Heart left ventricle (tissue), 16 donors: Measurements from ENCODE around the gene LUC7L. TPM values are rescaled to one million over a fixed set of nuclear protein-coding genes. Genes with fewer than 3 reads are reported as not detected.

Experiments
- ATAC-seq, 4 donors: fragments of 200-7000 bp; cut with Tn5 transposase; one replicate each; pipeline ENCODE4 v1.9.1; 2020 to 2022; ENCODE audit warnings: moderate library complexity in 4 of 4, mild to moderate bottlenecking in 3 of 4, moderate number of reproducible peaks in 1 of 4
- DNase-seq, 5 donors: peaks; one replicate each; pipeline ENCODE4 v3.0.0-alpha.2; 2020
- H3K27ac ChIP-seq, 12 donors: fragments of 200-600 bp; sonication (generic) in 4 of 12; one replicate each; pipeline versions ENCODE4 v1.5.0 to v1.8.0; 2016 to 2022; ENCODE audit warnings: mild to moderate bottlenecking in 2 of 12
- H3K27me3 ChIP-seq, 9 donors: fragments of 200-600 bp; sonication (generic) in 2 of 9; one replicate each; pipeline versions ENCODE4 v1.5.1 to v1.8.0; 2016 to 2022; ENCODE audit warnings: mild to moderate bottlenecking in 3 of 9
- H3K36me3 ChIP-seq, 9 donors: fragments of 200-600 bp; sonication (generic) in 2 of 9; one replicate each; pipeline versions ENCODE4 v1.5.0 to v1.8.0; 2018 to 2022; ENCODE audit warnings: mild to moderate bottlenecking in 2 of 9
- H3K4me1 ChIP-seq, 12 donors: fragments of 200-600 bp; sonication (generic) in 4 of 12; one replicate each; pipeline versions ENCODE4 v1.5.0 to v1.8.0; 2016 to 2022; ENCODE audit warnings: mild to moderate bottlenecking in 3 of 12
- H3K4me3 ChIP-seq, 12 donors: fragments of 200-600 bp; sonication (generic) in 4 of 12; one replicate each; pipeline versions ENCODE4 v1.5.0 to v1.8.0; 2017 to 2022; ENCODE audit warnings: mild to moderate bottlenecking in 9 of 12, moderate library complexity in 4 of 12
- H3K9me3 ChIP-seq, 12 donors: fragments of 200-600 bp; sonication (generic) in 4 of 12; one replicate each; pipeline versions ENCODE4 v1.5.0 to v1.8.0; 2016 to 2022; ENCODE audit warnings: mild to moderate bottlenecking in 1 of 12
- CTCF ChIP-seq, 12 donors: fragments of 200-600 bp; sonication (generic) in 4 of 12; IDR thresholded peaks; one replicate each; pipeline versions ENCODE4 v1.5.0 to v1.8.0; 2018 to 2022; ENCODE audit warnings: antibody characterized with exemption in 12 of 12, mild to moderate bottlenecking in 5 of 12
- POLR2A ChIP-seq, 2 donors: fragments of 450-650 bp; IDR thresholded peaks; one replicate each; pipeline ENCODE4 v1.6.1; 2017; ENCODE audit warnings: antibody characterized with exemption in 2 of 2, mild to moderate bottlenecking in 2 of 2, moderate library complexity in 2 of 2
- WGBS, 4 donors: extraction: QIAGEN DNeasy Blood & Tissue Kit in 2 of 4; methylation state at CpG; one replicate each; pipeline versions ENCODE4 v1.1.5 to v1.1.7; 2013 to 2018; 5-methylcytosine and 5-hydroxymethylcytosine counted together
- intact Hi-C, 10 donors: fragments of 100-400 bp; cut with DNase I; formaldehyde crosslinking; loops; one replicate each; pipeline versions ENCODE4 v1.11.1 to v1.14.2; 2022
- polyA plus RNA-seq, 2 donors: library from polyadenylated mRNA; stranded (reverse); fragments of 200-250 nt; gene quantifications; one replicate each; pipeline ENCODE4 v1.2.3, GENCODE V29; 2013
- total RNA-seq, 9 donors: library from RNA; depleted of rRNA in 2 of 9; stranded (reverse); fragments of >200 nt in 2 of 9; fragmentation: NEBNext Ultra II Directional in 3 of 9; extraction: Animal tissue kit (Norgen Biotek cat#: 25700) in 3 of 9; gene quantifications; one replicate each; pipeline versions ENCODE4 v1.1.0 to v1.2.4, GENCODE V29; 2016 to 2023
- donor health status: ischemic (EF 13 %, LVEDD 7.1; RV severe dilation, severe dysfunction).
- donor health status: healthy with polysubstance abuse.
- donor health status: DM: no; HTN: yes; CAD: no.
- donor health status: DM: no; HTN: no; CAD: no.
- donor health status: ischemic (EF 25% LVEDD 6.9; RV normal size, moderate dysfunction).
- donor health status: ischemic (EF 25% LVEDD 5.7; RV mildly dilated, moderate dysfunction).
- donor health status: healthy.
- donor health status: DM: yes; HTN: yes; CAD: no.
- donor health status: ischemic (EF 35%, LVEDD 5.7; RV mildly dilated, moderate dysfunction).
- donor health status: nonischemic (EF 11% LVEDD 7.7; RV severe dilation, severe dysfunction).
- donor health status: DM: yes; HTN: yes; CAD: no.
- donor health status: PGD.
- donor health status: ischemic (EF 29% LVEDD 5.4; RV normal size, mild dysfunction).
- donor health status: nonischemic (EF 23%, LVEDD 6.1; RV moderate dilation, normal function).

The LUC7L gene
- total and polyA plus RNA-seq, 11 donors = 12.5 to 47.5 (median 19.4) TPM

- WGBS, 4 donors = 71 to 76% (median 73%) methylated on average over 16 to 25 of the region's 25 CpGs
- ATAC-seq (peak in 2 of 4 donors; percentile 5 to 12), DNase-seq (no peak)
- intact Hi-C loops = no loop called here
- no peak overlapping the region for H3K27ac ChIP-seq
- H3K4me1 ChIP-seq = no peaks in the 10 kb centered on the region
- H3K9me3 ChIP-seq = no peaks in the 10 kb centered on the region
- peaks cover 0 to 41% (median 34%) of the 10 kb centered on the region in 9 donors for H3K36me3 ChIP-seq
- TF ChIP-seq CTCF (IDR thresholded peaks at IDR 0.05) = no peak
- no peak for TF ChIP-seq POLR2A (IDR thresholded peaks at IDR 0.05)
- H3K27me3 ChIP-seq = no peaks in the 10 kb centered on the region
- H3K4me3 ChIP-seq = no peak overlapping the region
Measured at GRCh38 chr16:266258-267164, 37.3 kb upstream of the LUC7L start.

- H3K36me3 ChIP-seq = peaks cover 0 to 49% (median 42%) of the 10 kb centered on the region in 9 donors
- DNase-seq (no peak), ATAC-seq (peak in 2 of 4 donors; percentile 1 to 19)
Measured at GRCh38 chr16:265711-266110, 36.5 kb upstream of the LUC7L start.

GRCh38 chr16:265002-265529, 35.8 kb upstream of the LUC7L start:
- Histone ChIP-seq H3K4me1 (no peaks in the 10 kb centered on the region), H3K27me3 (no peaks in the 10 kb centered on the region), H3K9me3 (no peaks in the 10 kb centered on the region), H3K36me3 (peaks cover 0 to 55% (median 48%) of the 10 kb centered on the region in 9 donors), H3K4me3 (no peak overlapping the region), H3K27ac (no peak overlapping the region)
- WGBS, 4 donors = 89 to 95% (median 92%) methylated on average over 9 to 14 of the region's 14 CpGs
- ATAC-seq = no peak
- DNase-seq = no peak
- intact Hi-C loops = no loop called here
- no peak for TF ChIP-seq CTCF (IDR thresholded peaks at IDR 0.05)
- no peak for TF ChIP-seq POLR2A (IDR thresholded peaks at IDR 0.05)

More at GRCh38 chr16:265711-266110, 36.5 kb upstream of the LUC7L start:
- intact Hi-C loops = no loop called here
- 61 to 78% (median 77%) methylated on average over 11 to 12 of the region's 12 CpGs for WGBS, 4 donors
- no peak for TF ChIP-seq POLR2A (IDR thresholded peaks at IDR 0.05)
- H3K27ac ChIP-seq = no peak overlapping the region
- no peak overlapping the region for H3K4me3 ChIP-seq
- no peaks in the 10 kb centered on the region for H3K27me3 ChIP-seq
- H3K9me3 ChIP-seq = no peaks in the 10 kb centered on the region
- H3K4me1 ChIP-seq = no peaks in the 10 kb centered on the region

- no peak overlapping the region for H3K4me3 ChIP-seq
- no peaks in the 10 kb centered on the region for H3K4me1 ChIP-seq
- TF ChIP-seq CTCF (IDR thresholded peaks at IDR 0.05) (no peak), POLR2A (IDR thresholded peaks at IDR 0.05) (no peak)
- no peak overlapping the region for H3K27ac ChIP-seq
- intact Hi-C loops = no loop called here
- H3K36me3 ChIP-seq = peaks cover 0 to 61% (median 54%) of the 10 kb centered on the region in 9 donors
- H3K9me3 ChIP-seq = no peaks in the 10 kb centered on the region
- ATAC-seq (no peak), DNase-seq (peak in 1 of 5 donors; percentile 56)
- 81 to 93% (median 89%) methylated on average over 9 to 23 of the region's 23 CpGs for WGBS, 4 donors
- H3K27me3 ChIP-seq = no peaks in the 10 kb centered on the region
Measured at GRCh38 chr16:264440-264951, 35.2 kb upstream of the LUC7L start.
